AG04449 (cell line): ENCODE results near the gene AMOTL2.

Source experiments
- CTCF ChIA-PET: fragments of 350-600 bp; formaldehyde crosslinking; extraction: SDS; loops from one replicate; lab custom pipeline; 2021; ENCODE audit warnings: antibody characterized with exemption; lab: Yijun Ruan, JAX
- POLR2A ChIA-PET: fragments of 400-600, 350-600 bp; formaldehyde crosslinking; extraction: SDS; loops from one replicate; lab custom pipeline; 2020; ENCODE audit warnings: antibody characterized with exemption, inconsistent platforms; lab: Yijun Ruan, JAX
- DNase-seq: peaks from one replicate; pipeline ENCODE4 v3.0.0-alpha.2; 2010; ENCODE audit warnings: low read depth, low spot score
- H3K4me3 ChIP-seq: 2 replicates; pipeline ENCODE4 v1.5.1; 2011; ENCODE audit warnings: low read depth, mild to moderate bottlenecking, control low read depth, low read length
- CTCF ChIP-seq: IDR thresholded peaks from one replicate; pipeline ENCODE4 v1.5.1; 2011; ENCODE audit warnings: mild to moderate bottlenecking, moderate library complexity, low read length, control low read depth, inconsistent platforms; ENCODE audit not compliant: insufficient read depth; ENCODE audit errors: missing control alignments

Gene AMOTL2

GRCh38 chr3:134326126-134326525, 48.1 kb downstream of the AMOTL2 start:
- no peak for TF ChIP-seq CTCF
- no peak for DNase-seq
- H3K4me3 ChIP-seq, result no peak overlapping the region
- ChIA-PET CTCF (interaction anchor here (0.9 to 4.2 kb wide), 5 partner anchors 9 to 164 kb away, joined by 3 to 22 read pairs (median 4); no protein-coding TSS in a partner anchor), POLR2A (interaction anchor here (0.9 to 1.8 kb wide), 9 partner anchors 9 to 160 kb away, joined by 3 to 5 read pairs (median 3); partner anchors contain the start of genes ANAPC13 and CEP63)

GRCh38 chr3:134325706-134326105, 48.5 kb downstream of the AMOTL2 start:
- no peak for DNase-seq
- CTCF ChIA-PET, result interaction anchor here (0.9 to 4.2 kb wide), 5 partner anchors 8 to 164 kb away, joined by 3 to 22 read pairs (median 4); no protein-coding TSS in a partner anchor
- TF ChIP-seq CTCF, result no peak
- H3K4me3 ChIP-seq, result no peak overlapping the region
- POLR2A ChIA-PET, result interaction anchor here (0.9 to 1.8 kb wide), 5 partner anchors 9 to 44 kb away, joined by 3 to 4 read pairs (median 4); no protein-coding TSS in a partner anchor

GRCh38 chr3:134325061-134325705, 49.1 kb downstream of the AMOTL2 start:
- H3K4me3 ChIP-seq, result no peak overlapping the region
- ChIA-PET POLR2A (interaction anchor here (0.9 to 1.8 kb wide), 5 partner anchors 8 to 44 kb away, joined by 3 to 4 read pairs (median 4); no protein-coding TSS in a partner anchor), CTCF (interaction anchor here (0.9 to 4.2 kb wide), 5 partner anchors 8 to 165 kb away, joined by 3 to 22 read pairs (median 4); no protein-coding TSS in a partner anchor)
- DNase-seq, result no peak
- no peak for TF ChIP-seq CTCF

- TF ChIP-seq CTCF, result no peak
- no peak overlapping the region for H3K4me3 ChIP-seq
- POLR2A ChIA-PET, result no interaction called here
- DNase-seq, result no peak
- CTCF ChIA-PET, result interaction anchor here (1.9 to 26.1 kb wide), 2 partner anchors 15 to 155 kb away, joined by 4 to 690 read pairs; partner anchors contain the start of genes ANAPC13 and CEP63
These were observed 50.0 kb downstream of the AMOTL2 start for GRCh38 chr3:134323966-134324962.

- CTCF ChIA-PET, result interaction anchor here (0.9 to 26.1 kb wide), 11 partner anchors 9 to 157 kb away, joined by 3 to 690 read pairs (median 4); partner anchors contain the start of genes ANAPC13 and CEP63
- DNase-seq, result no peak
- no peak overlapping the region for H3K4me3 ChIP-seq
- POLR2A ChIA-PET, result no interaction called here
- no peak for TF ChIP-seq CTCF
These were observed 52.0 kb downstream of the AMOTL2 start for GRCh38 chr3:134322286-134322685.
